HG03354 (cell line): ENCODE data around the gene CSPG4.
A peak's percentile ranks its signal among the peaks of the same experiment; 100 is the strongest.
"Not testable (repeated sequence)": the region's sequence is repeated elsewhere in the genome, so short reads cannot be mapped to it uniquely, and the experiment has no call there.

Experiments used
- ATAC-seq: cut with Tn5 transposase; IDR thresholded peaks from one replicate; pipeline ENCODE4 v1.9.1; 2021; ENCODE audit warnings: mild to moderate bottlenecking; ENCODE audit not compliant: unreplicated experiment, poor library complexity, severe bottlenecking

CSPG4 gene

DNA sequence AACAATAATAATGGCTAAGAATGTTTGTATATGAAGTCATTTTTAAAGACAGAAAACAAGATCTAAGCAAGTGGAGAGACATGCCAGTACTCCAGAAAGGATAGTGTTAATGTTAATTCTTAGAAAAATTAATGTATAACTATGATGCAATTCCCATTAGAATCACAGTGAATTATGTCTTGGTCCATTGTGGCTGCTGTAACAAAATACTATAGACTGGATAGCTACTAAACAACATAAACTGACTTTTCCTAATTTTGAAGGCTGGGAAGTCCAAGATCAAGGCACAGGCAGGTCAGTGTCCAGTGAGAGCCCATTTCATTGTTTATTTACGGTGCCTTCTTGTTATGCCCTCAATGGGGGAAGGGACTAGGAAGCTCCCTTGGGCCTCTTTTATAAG lies 32.7 kb upstream of the CSPG4 start:
- no peak for ATAC-seq

DNA sequence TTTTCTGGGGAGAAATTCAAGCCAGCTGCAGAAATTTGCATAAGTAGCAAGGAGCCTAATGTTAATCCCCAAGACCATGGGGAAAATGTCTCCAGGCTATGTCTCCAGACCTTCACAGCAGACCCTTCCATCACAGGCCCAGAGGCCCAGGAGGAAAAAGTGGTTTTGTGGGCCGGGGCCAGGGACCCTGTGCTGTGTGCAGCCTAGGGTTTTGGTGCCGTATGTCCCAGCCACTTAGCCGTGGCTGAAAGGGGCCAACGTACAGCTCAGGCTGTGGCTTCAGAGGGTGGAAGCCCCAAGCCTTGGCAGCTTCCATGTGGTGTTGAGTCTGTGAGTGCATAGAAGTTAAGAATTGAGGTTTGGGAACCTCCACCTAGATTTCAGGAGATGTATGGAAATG lies 29.7 kb upstream of the CSPG4 start:
- ATAC-seq, result not testable (repeated sequence)

DNA sequence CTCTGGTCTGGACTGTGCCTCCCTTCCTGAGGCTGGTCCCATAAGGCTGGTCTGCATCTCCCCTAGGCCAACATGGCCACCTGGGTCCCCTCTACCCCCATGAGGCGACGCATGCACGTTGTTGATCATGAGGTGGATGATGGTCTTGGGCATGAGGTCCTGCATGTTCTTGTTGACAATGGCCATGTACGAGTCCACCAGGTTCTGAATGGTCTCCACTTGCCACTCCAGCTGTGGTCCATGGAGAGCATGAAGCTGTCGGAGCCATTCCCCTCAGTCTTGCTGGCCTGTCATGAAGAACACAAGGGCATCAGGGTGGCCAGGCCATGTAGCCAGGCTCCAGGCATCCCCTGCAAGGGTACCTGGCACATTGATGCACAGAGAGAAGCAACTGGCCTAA lies 27.1 kb upstream of the CSPG4 start:
- ATAC-seq, result no peak

DNA sequence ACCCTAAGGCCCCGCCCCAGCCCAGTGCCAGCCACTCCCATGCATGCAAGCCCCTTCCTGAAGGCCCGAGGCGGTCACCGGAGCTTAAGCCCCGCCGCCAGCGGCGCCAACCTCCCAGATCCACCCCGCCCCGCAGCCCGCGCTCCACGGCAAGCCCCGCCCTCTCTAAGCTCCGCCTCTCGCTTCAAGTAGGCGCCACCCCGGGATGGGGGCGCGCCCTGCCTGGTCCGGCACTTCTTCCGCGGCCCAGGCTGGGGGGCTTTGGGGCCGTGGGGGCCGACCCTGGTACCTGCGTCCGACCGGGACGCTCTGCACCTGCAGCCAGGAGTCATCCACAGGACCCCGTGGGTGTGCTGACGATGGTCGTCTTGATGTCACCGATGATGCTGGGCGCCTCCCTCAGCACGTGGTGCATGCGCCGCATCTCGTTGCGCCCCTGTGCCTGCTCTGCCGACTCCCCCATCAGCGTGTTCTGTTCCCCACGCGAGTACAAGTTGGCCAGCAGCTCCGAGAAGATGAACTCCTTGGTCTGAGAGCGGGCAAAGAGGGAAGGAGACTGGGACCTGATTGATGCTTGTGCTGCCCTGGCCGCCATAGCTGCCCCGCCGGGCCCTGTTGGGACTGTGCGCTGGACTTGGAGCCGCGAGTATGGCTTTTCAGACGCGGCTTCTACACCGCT lies 26.1 kb upstream of the CSPG4 start:
- ATAC-seq, result peak; percentile 96

DNA sequence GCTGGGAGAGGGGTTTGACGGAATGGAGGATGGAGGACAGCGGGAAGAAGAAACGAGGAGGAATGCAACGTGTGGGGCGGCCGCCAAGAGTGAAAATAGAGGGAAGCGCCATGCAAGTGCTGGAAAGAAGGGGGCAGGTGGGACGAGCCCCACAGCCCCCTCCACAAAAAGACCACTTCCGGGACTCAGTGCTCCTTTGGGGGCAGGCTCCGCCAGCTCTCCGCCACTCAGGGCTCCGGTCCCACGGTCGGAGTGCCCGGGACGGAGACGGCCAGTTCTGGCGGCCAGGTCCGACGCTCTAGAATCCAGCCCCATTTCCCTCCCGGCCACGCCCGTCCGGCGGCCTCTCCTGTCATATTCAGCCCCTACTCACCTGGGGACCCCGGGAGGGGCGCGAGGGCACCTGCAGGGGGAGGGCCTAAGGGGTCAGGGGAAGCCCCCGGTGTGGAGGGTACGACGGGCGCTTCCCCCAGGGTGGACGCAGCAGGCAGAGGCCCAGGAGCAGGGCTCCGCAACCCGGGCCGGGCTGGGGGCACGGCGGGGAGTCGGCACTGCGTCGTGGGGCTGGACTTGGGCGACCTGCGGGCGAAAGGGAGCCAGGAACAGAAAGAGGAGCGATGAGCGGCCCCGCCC lies 25.5 kb upstream of the CSPG4 start:
- ATAC-seq, result peak; percentile 42

DNA sequence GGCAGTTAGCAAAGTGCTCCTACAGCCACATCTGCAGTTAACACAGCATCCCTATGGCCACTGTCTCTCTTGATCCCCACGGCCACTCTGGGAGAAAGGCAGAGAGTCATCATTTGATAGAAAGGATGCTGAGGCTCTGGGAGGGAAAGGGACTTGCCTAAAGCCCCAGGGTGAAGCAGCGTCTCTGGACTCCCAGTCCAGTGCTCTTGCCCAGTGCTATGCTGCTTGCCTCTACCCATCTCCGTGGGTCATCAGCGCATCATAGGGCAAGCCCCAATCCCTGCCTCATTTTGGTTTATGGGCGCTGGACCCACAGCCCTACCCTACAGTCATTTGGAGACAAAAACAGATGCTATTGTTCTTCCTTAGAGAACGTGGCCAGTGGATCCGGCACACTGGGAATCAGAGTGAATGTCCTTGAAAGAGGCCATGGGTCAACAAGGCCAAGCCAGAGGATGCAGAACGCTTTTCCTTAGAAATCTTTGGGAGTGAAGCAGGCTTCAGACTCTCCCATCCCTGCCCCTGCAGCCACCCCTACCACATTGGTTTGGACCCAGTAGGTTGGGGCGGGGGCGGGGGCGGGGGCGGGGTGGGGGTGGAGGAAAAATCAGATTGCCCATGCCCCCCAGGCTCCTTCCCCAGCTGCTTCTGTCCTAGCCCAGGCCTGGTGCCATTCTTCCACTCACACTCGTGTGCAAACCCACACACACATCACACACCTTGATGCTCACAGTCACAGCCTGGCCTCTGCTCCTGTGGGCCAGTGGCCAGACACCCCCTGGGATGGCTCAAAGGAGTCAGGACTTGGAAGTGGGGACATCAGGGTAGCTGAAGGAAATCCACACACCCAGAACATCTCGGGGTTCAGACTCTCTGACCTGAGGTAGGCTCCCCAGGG lies 24.7 kb upstream of the CSPG4 start:
- not testable (repeated sequence) for ATAC-seq

DNA sequence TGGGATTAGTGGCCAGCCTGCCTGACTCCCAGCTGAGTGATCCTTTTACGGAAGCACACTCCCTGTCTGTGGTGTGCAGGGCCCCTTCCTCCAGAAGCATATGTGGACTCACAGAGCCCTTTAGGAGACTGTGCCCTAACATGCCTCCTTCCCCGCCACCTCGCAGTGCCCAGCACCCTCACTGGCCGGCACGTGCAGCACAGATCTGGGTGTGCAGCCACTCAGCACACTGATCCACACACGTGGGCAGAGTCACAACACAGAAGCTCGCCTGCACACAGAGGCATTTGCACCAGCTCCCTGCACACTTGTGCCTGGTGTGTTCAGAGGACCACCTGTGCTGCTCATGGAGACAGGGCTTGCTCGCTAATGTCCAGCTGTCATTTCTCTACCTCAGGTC lies 23.6 kb upstream of the CSPG4 start:
- no peak for ATAC-seq

DNA sequence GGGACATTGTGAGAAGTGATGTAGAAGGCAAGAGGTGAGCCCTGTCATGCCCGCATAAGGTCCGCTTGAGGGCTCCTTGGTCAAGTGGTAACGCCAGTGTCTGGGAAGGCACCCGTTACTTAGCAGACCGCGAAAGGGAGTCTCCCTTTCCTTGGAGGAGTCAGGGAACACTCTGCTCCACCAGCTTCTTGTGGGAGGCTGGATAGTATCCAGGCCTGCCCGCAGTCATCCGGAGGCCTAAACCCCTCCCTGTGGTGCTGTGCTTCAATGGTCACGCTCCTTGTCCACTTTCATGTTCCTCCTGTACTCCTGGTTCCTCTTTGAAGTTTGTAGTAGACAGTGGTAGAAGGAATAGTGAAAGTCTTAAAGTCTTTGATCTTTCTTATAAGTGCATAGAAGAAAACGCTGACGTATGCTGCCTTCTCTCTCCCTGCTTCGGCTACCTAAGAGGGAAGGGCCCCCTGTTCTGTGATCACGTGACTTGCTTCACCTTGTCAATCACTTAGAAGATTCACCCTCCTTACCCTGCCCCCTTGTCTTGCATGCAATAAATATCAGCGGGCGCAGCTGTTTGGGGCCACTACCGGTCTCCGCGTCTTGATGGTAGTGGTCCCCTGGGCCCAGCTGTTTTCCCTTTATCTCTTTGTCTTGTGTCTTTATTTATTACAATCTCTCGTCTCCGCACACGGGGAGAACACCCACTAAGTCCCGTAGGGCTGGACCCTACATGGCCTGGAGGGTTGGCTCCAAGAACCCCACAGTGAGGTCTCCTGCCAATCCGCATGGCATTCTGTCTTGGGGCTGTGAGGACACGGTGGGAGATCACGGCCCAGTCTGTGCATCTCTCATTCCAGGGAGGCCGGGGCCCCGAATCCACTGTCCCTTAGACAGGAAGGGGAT lies 22.5 kb upstream of the CSPG4 start:
- ATAC-seq, result not testable (repeated sequence)

DNA sequence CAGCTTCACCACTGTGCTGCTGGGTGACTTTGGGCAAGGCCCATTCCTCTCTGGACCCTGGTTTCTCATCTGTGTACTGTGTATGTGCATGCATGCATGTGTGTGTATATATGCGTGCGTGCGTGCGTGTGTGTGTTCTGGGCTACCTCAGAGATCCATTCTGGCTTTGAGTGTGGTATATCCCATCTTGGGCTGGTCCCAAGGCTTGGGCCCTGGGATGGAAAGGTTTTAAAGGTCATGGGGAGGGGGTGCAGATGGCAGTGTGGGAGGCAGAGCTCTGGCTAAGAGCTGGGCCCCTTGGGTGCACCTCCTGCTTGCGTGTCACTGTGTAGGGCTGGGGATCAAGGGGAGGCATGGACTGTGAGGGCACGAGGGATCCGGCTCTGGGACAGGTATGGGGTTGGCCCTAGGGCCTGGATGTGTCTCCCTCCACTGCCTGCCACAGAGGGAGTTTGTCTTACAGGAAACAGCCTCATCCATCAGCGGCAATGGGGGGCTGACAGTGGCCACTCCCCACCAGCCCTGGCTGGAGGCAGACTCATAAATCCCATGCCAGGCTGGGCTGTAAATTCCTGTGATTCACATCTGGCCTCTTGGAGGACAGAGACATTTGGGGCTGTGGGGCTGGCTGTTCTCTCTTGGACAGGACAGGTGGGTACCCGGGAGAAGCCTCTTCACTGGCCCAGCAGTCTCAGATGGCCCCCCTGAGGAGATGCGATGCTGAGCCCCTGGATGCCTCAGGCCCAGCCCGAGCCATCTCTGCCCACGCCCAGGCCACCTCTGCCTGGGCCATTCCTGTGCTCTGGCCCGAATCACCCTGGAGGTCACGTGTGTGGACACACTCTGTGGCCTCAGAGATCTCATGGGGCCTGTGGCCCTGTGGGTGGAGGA lies 21.4 kb upstream of the CSPG4 start:
- ATAC-seq, result no peak

DNA sequence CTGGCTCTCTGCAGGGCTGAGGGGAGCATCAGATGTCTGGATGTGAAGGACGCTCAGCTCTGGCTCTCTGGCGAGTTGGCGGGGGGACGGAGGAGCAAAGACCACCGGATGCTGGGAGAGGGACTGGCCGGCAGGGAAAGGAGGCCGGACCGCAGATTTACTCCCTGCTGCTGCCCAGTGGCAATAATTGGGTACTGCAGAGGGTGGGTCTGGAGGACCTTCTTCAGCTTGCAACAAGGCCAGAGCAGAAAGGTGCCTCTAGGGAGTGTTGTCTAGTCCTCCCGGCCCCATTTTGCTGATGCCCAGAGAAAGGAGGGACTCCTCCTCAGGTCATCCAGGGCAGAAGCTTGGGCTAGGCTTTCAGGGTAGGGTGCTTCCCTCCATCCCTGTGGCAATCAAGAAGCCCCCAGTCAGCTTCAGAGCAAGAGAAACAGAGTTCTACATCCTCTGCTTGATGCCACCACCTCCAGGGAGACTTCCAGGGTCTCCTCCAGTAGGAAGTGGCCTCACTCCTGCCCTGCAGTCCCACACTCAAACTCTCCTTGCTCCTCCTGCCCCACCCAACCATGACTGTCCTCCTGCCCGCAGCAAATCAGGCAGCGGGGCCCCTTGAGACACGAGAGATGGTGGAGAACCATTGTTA lies 20.3 kb upstream of the CSPG4 start:
- no peak for ATAC-seq

DNA sequence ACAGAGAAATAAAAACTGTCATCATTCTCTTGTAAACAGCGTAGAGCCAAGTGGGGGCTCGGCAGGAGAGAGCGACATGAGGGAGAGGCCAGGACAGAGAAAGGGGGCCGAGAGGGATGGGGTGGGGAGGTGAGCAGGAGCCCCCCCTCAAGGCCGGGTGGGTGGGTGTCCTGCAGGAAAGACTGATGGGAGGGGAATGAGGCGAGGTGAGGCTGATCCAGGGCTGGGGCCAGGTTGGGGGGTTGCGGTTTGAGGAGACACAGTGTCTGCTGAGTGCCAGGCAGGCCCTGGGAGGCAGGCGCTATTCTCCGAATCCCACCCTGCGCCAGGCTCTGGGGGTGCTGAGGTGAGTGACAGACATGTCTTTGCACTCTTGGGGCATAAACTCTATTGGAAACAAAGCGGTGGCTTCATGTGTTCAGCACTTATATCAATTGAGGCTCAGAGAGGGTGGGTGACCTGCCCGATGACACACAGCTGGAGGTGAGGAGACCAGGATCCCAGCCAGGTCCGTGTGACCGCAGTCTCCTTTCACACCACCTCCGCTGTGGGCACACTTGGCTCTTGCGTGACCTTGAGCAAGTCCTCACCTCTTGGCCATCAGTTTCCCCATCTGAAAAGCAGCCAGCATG lies 19.6 kb upstream of the CSPG4 start:
- no peak for ATAC-seq

DNA sequence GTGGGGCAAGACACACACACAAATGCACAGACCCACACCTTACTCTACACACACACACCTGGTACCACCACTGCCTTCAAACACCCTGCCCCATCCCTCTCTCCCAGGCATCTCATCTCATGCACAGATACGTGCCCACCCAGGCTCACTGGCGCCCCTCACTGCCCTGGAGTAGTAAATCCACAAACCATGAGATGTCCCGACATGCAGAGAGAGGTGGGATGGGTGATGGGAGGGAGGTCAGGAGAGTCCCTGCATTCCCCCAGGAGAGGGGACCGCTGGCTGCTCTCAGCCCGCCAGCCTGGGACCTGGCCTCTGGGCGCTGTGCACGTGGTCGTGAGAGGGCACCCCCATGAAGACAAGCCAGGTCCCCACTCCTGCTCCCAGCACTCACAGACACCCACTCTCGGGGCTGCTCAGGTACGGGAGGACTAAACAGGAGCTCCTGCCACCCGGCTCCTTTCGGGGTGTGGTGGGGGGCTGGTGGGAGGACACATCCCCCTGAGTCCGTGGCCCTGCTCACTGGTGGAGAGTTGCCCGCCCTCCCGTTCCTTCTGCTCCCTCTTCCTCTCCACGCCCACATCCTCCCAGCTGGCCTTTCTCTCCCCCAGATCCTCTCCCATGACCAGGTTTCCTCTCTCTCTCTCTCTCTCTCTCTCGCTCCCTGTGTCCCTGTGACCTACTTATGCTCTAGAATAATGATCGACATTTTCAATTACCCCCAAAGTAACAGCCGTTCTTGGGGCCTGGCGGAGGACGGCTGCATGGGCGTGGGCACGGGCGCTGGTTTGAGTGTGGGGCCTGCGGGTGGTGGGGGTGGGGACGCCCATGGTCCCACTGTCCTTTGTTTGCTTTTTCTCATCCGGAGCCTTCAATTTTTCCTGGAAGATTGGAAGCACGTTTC lies 18.9 kb upstream of the CSPG4 start:
- no peak for ATAC-seq

DNA sequence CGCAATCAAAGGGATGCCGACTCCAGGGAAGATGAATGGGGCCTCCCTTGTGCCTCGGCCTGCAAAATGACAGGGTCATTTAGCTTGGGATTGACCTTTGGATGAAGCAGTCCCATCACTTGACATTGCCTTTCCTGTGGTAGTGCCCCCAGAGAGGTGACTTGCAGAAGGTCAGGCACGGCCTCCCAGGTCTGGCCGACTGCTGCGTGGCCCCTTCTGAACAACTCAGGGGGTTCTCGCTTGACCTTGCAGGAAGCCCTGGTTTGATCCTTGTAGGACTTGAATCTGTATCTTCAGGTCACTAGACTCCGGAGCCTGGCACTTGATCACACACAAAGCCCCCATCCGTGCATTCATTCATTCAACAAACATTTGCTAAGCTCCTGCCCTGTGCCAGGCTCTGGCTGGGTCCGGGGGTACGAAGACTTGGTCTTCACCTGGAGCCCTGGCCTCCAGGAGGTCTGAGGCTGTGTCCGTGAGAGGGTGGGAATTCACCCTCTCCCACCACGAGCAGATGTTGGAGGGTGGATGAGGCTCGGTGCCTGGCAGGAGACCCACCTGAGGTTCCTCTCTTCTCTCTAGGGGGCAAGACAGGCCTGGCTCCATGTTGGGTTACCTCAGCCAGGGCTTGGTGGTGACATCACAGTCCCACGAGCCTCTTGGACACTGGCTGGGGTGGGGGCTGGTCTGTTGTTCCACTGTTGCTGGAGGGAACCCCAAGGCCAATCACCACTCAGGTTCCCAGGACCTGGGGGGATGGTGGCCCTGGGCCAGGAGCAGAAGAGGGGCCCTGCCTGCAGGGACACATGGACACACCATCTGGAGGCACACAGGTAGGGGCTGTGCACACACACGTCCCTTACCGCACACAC lies 18.0 kb upstream of the CSPG4 start:
- not testable (repeated sequence) for ATAC-seq

DNA sequence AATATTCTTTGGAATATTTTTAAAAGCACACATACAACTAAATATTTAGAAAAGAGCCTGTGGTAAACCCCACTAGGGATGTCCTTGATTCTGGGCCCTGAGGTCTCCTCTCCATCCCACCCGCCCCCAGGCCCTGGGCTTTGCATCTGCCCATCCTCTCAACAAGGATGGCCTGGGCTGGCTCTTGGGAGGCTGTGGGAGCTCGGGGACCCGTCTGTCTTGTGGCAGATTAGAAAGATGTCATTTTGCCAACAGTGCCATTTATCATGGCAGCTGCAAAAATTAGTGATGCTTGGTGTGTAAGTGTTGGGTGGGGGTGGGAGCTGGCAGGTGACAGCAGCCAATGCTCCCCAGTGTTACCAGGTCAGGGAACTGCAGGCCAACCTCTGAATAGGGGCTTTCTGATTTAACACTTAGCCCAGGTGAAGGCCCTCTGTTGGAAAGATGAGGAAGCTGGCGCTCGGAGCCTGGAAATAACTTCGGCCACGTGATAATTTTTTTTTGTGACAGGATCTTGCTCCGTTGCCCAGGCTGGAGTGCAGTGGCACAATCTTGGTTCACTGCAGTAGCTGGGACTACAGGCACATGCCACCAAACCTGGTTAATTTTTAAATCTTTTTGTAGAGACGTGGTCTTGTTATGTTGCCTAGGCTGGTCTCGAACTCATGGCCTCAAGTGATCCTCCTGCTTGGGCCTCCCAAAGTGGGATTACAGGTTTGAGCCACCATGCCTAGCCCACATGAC lies 16.9 kb upstream of the CSPG4 start:
- no peak for ATAC-seq
